CD4-positive, alpha-beta T cell (primary cell): ENCODE results near the gene UBAP2L. TPM values are rescaled to one million over a fixed set of nuclear protein-coding genes. Genes with fewer than 3 reads are reported as not detected.

Source experiments
- ATAC-seq: fragments of 200-7000 bp; cut with Tn5 transposase; one replicate; pipeline ENCODE4 v1.10.0; 2022; ENCODE audit warnings: mild to moderate bottlenecking; ENCODE audit not compliant: poor library complexity
- CTCF ChIA-PET: fragments of 350-600 bp; sonication (Branson Sonifier 250); formaldehyde crosslinking; loops from one replicate; lab custom pipeline; 2021; ENCODE audit warnings: antibody characterized with exemption, inconsistent platforms; lab: Charles Lee
- POLR2A ChIA-PET: fragments of 350-600 bp; sonication (Branson Sonifier 250); formaldehyde crosslinking; loops from one replicate; lab custom pipeline; 2021; ENCODE audit warnings: antibody characterized with exemption, inconsistent platforms; lab: Charles Lee
- DNase-seq, 14 experiments: peaks; one replicate each; pipeline ENCODE4 v3.0.0-alpha.2; 2013 to 2020; ENCODE audit warnings: mixed read lengths in 2 of 14
- H3K27ac ChIP-seq, 2 donors: one replicate each; pipeline versions ENCODE4 v1.5.1 to v1.7.0; 2013; ENCODE audit warnings: low read length in 2 of 2, low read depth in 1 of 2, mild to moderate bottlenecking in 1 of 2
- H3K27me3 ChIP-seq, 2 experiments: 1 replicate in 1 of 2; 2 replicates in 1 of 2; pipeline versions ENCODE4 v1.6.1 to v1.7.0; 2013; ENCODE audit warnings: low read length in 2 of 2, control low read depth in 1 of 2, mild to moderate bottlenecking in 1 of 2, moderate library complexity in 1 of 2; ENCODE audit not compliant: insufficient read depth in 2 of 2, control insufficient read depth in 1 of 2
- H3K36me3 ChIP-seq: one replicate; pipeline ENCODE4 v1.6.1; 2013; ENCODE audit warnings: low read length, control low read depth; ENCODE audit not compliant: insufficient read depth
- H3K4me1 ChIP-seq: one replicate; pipeline ENCODE4 v1.6.1; 2013; ENCODE audit warnings: low read length, control low read depth; ENCODE audit not compliant: insufficient read depth
- H3K4me3 ChIP-seq: one replicate; pipeline ENCODE4 v1.5.1; 2013; ENCODE audit warnings: mild to moderate bottlenecking, low read length, moderate library complexity
- H3K9me3 ChIP-seq, 2 experiments: 1 replicate in 1 of 2; 2 replicates in 1 of 2; pipeline versions ENCODE4 v1.6.1 to v1.7.0; 2013; ENCODE audit warnings: low read length in 2 of 2, mild to moderate bottlenecking in 2 of 2, control low read depth in 1 of 2, moderate library complexity in 1 of 2; ENCODE audit not compliant: control insufficient read depth in 1 of 2, insufficient read depth in 1 of 2
- H3K27ac Mint-ChIP-seq: one replicate; pipeline ENCODE4 v1.8.0; 2020; ENCODE audit warnings: mixed read lengths
- H3K27me3 Mint-ChIP-seq: one replicate; pipeline ENCODE4 v1.8.0; 2021; ENCODE audit warnings: mixed read lengths
- H3K36me3 Mint-ChIP-seq: one replicate; pipeline ENCODE4 v1.8.0; 2021; ENCODE audit warnings: low read depth, mixed read lengths
- H3K4me1 Mint-ChIP-seq: one replicate; pipeline ENCODE4 v1.8.0; 2021; ENCODE audit warnings: low read depth, mixed read lengths
- H3K4me3 Mint-ChIP-seq: one replicate; pipeline ENCODE4 v1.8.0; 2020; ENCODE audit warnings: mild to moderate bottlenecking, mixed read lengths
- H3K9me3 Mint-ChIP-seq: one replicate; pipeline ENCODE4 v1.8.0; 2020; ENCODE audit warnings: mixed read lengths
- CTCF ChIP-seq: fragments of 200-600 bp; IDR thresholded peaks from one replicate; pipeline ENCODE4 v1.8.0; 2022; ENCODE audit warnings: antibody characterized with exemption, mild to moderate bottlenecking
- intact Hi-C, 2 experiments: fragments of 100-400 bp; cut with DNase I in 1 of 2; cut with micrococcal nuclease in 1 of 2; formaldehyde crosslinking; loops; one replicate each; pipeline versions ENCODE4 v1.15.1 to v1.9.0; 2023 to 2025; cut with DNase I, micrococcal nuclease
- total RNA-seq, 174 experiments: library from RNA in 2 of 174; stranded (reverse) in 2 of 174; gene quantifications; one replicate each; pipeline ENCODE4 v1.2.3 and lab custom pipeline; 2021 to 2026

Gene UBAP2L
- total RNA-seq, 2 experiments from 2014 or later, result 224 to 234 TPM

DNA sequence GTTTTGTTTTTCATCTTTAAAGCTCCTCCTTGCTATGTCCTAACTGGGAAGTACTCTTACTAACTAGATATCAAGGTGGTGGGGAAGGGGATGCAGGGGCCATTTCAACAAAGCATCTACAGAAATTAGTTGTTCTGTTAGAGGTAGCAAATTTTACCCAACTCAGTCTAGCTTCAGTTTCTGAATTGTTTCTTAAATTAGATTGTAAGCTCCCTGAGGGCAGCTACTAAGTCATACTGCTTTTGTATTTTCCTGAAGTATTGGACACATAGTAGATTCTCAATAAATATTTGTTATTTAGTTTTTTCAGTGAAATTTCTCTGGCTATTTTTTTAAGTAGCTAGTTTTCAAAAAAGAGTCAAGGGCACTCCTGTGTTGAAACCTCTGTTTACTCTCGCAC is 1.8 kb downstream of the UBAP2L start:
- peak overlapping the region; percentile 93 for H3K27ac Mint-ChIP-seq

GRCh38 chr1:154222918-154223317 is 2.2 kb downstream of the UBAP2L start:
- H3K4me3 Mint-ChIP-seq, result peak overlapping the region; percentile 91
- H3K27me3 Mint-ChIP-seq, result no peaks in the 10 kb centered on the region
- POLR2A ChIA-PET, result interaction anchor here (0.8 to 1.7 kb wide), 3 partner anchors 50 to 563 kb away, joined by 3 to 7 read pairs (median 3); no protein-coding TSS in a partner anchor
- Histone ChIP-seq H3K9me3 (no peaks in the 10 kb centered on the region), H3K27me3 (no peaks in the 10 kb centered on the region), H3K27ac (no peak overlapping the region), H3K36me3 (peaks cover 45% of the 10 kb centered on the region), H3K4me3 (no peak overlapping the region), H3K4me1 (peaks cover 29% of the 10 kb centered on the region)
- H3K9me3 Mint-ChIP-seq, result no peaks in the 10 kb centered on the region
- ATAC-seq (no peak), DNase-seq (no peak)
- H3K4me1 Mint-ChIP-seq, result peaks cover 82% of the 10 kb centered on the region
- CTCF ChIA-PET, result no interaction called here
- TF ChIP-seq CTCF, result no peak
- peaks cover 81% of the 10 kb centered on the region for H3K36me3 Mint-ChIP-seq
- intact Hi-C loops, result loop anchor here (5.0 to 10.0 kb wide), 5 partner anchors 66 to 496 kb away; partner anchors contain the start of genes ATP8B2 (in 1 of the 2), GATAD2B (in 1 of the 2), INTS3 (in 1 of the 2) and NUP210L (in 1 of the 2)
- peak overlapping the region; percentile 93 for H3K27ac Mint-ChIP-seq

More for the DNA sequence above, 1.8 kb downstream of the UBAP2L start:
- Histone ChIP-seq H3K27ac (peak overlapping the region in 1 of 2 donors; percentile 99), H3K27me3 (no peaks in the 10 kb centered on the region), H3K4me3 (no peak overlapping the region), H3K9me3 (no peaks in the 10 kb centered on the region), H3K36me3 (peaks cover 45% of the 10 kb centered on the region), H3K4me1 (peaks cover 33% of the 10 kb centered on the region)
- no peaks in the 10 kb centered on the region for H3K27me3 Mint-ChIP-seq
- ChIA-PET POLR2A (interaction anchor here (0.7 to 1.7 kb wide), 5 partner anchors 11 to 563 kb away, joined by 3 to 7 read pairs (median 3); no protein-coding TSS in a partner anchor), CTCF (no interaction called here)
- TF ChIP-seq CTCF, result no peak
- peak overlapping the region; percentile 91 for H3K4me3 Mint-ChIP-seq
- peaks cover 81% of the 10 kb centered on the region for H3K36me3 Mint-ChIP-seq
- H3K9me3 Mint-ChIP-seq, result no peaks in the 10 kb centered on the region
- H3K4me1 Mint-ChIP-seq, result peaks cover 86% of the 10 kb centered on the region
- intact Hi-C loops, result loop anchor here (5.0 to 10.0 kb wide), 5 partner anchors 65 to 495 kb away; partner anchors contain the start of genes ATP8B2 (in 1 of the 2), GATAD2B (in 1 of the 2), INTS3 (in 1 of the 2) and NUP210L (in 1 of the 2)
- no peak for DNase-seq
- ATAC-seq, result no peak

- intact Hi-C loops, result loop anchor here (5.0 to 10.0 kb wide), 5 partner anchors 66 to 496 kb away; partner anchors contain the start of genes ATP8B2 (in 1 of the 2), GATAD2B (in 1 of the 2), INTS3 (in 1 of the 2) and NUP210L (in 1 of the 2)
- H3K4me3 Mint-ChIP-seq, result peak overlapping the region; percentile 91
- H3K27ac ChIP-seq, result no peak overlapping the region
- peaks cover 24% of the 10 kb centered on the region for H3K4me1 ChIP-seq
- H3K9me3 Mint-ChIP-seq, result no peaks in the 10 kb centered on the region
- peaks cover 42% of the 10 kb centered on the region for H3K36me3 ChIP-seq
- no peaks in the 10 kb centered on the region for H3K27me3 ChIP-seq
- DNase-seq (no peak), ATAC-seq (no peak)
- peak overlapping the region; percentile 93 for H3K27ac Mint-ChIP-seq
- H3K36me3 Mint-ChIP-seq, result peaks cover 81% of the 10 kb centered on the region
- ChIA-PET POLR2A (interaction anchor here (1.7 kb wide), 1 partner anchor 104 kb away, joined by 7 read pairs; no protein-coding TSS in a partner anchor), CTCF (interaction anchor here (0.6 kb wide), 1 partner anchor 50 kb away, joined by 3 read pairs; no protein-coding TSS in a partner anchor)
- H3K4me3 ChIP-seq, result no peak overlapping the region
- no peak for TF ChIP-seq CTCF
- no peaks in the 10 kb centered on the region for H3K9me3 ChIP-seq
- peaks cover 75% of the 10 kb centered on the region for H3K4me1 Mint-ChIP-seq
- no peaks in the 10 kb centered on the region for H3K27me3 Mint-ChIP-seq
These were observed 2.9 kb downstream of the UBAP2L start for GRCh38 chr1:154223621-154224020.
